Measurements from ENCODE around the gene AKNAD1. TPM values are rescaled to one million over a fixed set of nuclear protein-coding genes. Genes with fewer than 3 reads are reported as not detected.

AKNAD1 gene
- polyA plus RNA-seq, 1 donor = 0.06 TPM

- Histone ChIP-seq H3K27ac (ENCODE audit: low read length) (no peak overlapping the region), H3K36me3 (ENCODE audit: control insufficient read depth, insufficient read depth, low read length) (no peaks in the 10 kb centered on the region), H3K4me3 (ENCODE audit: low read length) (no peak overlapping the region), H3K27me3 (ENCODE audit: control insufficient read depth, insufficient read depth, low read length) (no peaks in the 10 kb centered on the region), H3K4me1 (ENCODE audit: control insufficient read depth, insufficient read depth, low read length) (no peaks in the 10 kb centered on the region), H3K9me3 (ENCODE audit: control insufficient read depth, low read depth, low read length) (no peaks in the 10 kb centered on the region)
- DNase-seq = no peak
Measured at GRCh38 chr1:108848806-108849205, 8.1 kb downstream of the AKNAD1 start.

DNA sequence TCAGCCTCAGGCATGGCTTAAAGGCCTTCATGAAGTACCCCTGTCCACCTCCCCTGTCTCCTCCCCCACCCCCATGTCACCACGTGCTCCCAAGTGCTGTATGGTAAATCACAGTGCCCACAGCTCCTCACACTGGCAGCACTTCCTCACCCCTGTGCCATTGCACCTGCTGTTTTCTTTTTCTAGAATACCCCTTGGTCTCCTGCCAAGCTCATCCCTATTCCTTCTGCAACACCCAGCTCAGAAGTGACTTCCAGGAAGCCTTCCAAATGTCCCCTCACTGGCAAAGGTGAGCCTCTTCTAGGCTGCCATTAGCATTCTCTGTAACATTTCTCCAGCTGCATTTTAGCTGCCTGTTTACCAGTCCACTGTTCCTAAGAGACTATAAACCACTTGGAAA is 9.4 kb downstream of the AKNAD1 start:
- DNase-seq = no peak
- no peak overlapping the region for H3K27ac ChIP-seq (ENCODE audit: low read length)
- WGBS (ENCODE audit: insufficient coverage, low lambda C conversion rate) = 83% methylated on average over 1 of the region's 1 CpG
- H3K36me3 ChIP-seq (ENCODE audit: control insufficient read depth, insufficient read depth, low read length) = no peaks in the 10 kb centered on the region
- H3K4me1 ChIP-seq (ENCODE audit: control insufficient read depth, insufficient read depth, low read length) = no peaks in the 10 kb centered on the region
- H3K27me3 ChIP-seq (ENCODE audit: control insufficient read depth, insufficient read depth, low read length) = no peaks in the 10 kb centered on the region
- H3K4me3 ChIP-seq (ENCODE audit: low read length) = no peak overlapping the region
- no peaks in the 10 kb centered on the region for H3K9me3 ChIP-seq (ENCODE audit: control insufficient read depth, low read depth, low read length)

DNA sequence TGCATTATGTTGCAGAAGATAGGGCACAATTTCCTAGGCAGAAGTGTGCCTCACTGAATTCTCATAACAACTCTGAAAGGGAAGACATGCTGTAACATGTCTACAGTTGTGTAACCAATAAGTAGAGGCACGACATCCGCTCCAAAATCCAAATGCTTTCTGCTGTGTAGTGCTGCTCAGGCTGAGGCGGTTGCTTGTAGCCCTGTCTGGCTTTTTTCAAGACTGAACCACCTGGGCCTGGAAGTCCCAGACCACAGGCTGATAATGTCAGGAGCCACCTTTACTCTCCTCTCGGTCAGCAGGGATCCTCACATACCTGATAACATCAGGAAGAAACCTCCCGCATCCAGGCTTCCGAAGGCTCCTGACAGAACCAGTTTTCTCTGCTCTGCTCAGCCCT is 10.9 kb downstream of the AKNAD1 start:
- no CpG with 5 or more reads among the region's 6 CpGs for WGBS (ENCODE audit: insufficient coverage, low lambda C conversion rate)
- no peak for DNase-seq
- H3K4me1 ChIP-seq (ENCODE audit: control insufficient read depth, insufficient read depth, low read length) = no peaks in the 10 kb centered on the region
- H3K9me3 ChIP-seq (ENCODE audit: control insufficient read depth, low read depth, low read length) = no peaks in the 10 kb centered on the region
- H3K4me3 ChIP-seq (ENCODE audit: low read length) = no peak overlapping the region
- no peaks in the 10 kb centered on the region for H3K36me3 ChIP-seq (ENCODE audit: control insufficient read depth, insufficient read depth, low read length)
- no peaks in the 10 kb centered on the region for H3K27me3 ChIP-seq (ENCODE audit: control insufficient read depth, insufficient read depth, low read length)
- no peak overlapping the region for H3K27ac ChIP-seq (ENCODE audit: low read length)

GRCh38 chr1:108845446-108845845 is 11.4 kb downstream of the AKNAD1 start:
- DNase-seq = no peak
- whole genome bisulfite sequencing (ENCODE audit: insufficient coverage, low lambda C conversion rate) = 80% methylated on average over 2 of the region's 4 CpGs
- H3K27me3 ChIP-seq (ENCODE audit: control insufficient read depth, insufficient read depth, low read length) = no peaks in the 10 kb centered on the region
- H3K27ac ChIP-seq (ENCODE audit: low read length) = no peak overlapping the region
- no peaks in the 10 kb centered on the region for H3K36me3 ChIP-seq (ENCODE audit: control insufficient read depth, insufficient read depth, low read length)
- H3K9me3 ChIP-seq (ENCODE audit: control insufficient read depth, low read depth, low read length) = no peaks in the 10 kb centered on the region
- H3K4me3 ChIP-seq (ENCODE audit: low read length) = no peak overlapping the region
- no peaks in the 10 kb centered on the region for H3K4me1 ChIP-seq (ENCODE audit: control insufficient read depth, insufficient read depth, low read length)

DNA sequence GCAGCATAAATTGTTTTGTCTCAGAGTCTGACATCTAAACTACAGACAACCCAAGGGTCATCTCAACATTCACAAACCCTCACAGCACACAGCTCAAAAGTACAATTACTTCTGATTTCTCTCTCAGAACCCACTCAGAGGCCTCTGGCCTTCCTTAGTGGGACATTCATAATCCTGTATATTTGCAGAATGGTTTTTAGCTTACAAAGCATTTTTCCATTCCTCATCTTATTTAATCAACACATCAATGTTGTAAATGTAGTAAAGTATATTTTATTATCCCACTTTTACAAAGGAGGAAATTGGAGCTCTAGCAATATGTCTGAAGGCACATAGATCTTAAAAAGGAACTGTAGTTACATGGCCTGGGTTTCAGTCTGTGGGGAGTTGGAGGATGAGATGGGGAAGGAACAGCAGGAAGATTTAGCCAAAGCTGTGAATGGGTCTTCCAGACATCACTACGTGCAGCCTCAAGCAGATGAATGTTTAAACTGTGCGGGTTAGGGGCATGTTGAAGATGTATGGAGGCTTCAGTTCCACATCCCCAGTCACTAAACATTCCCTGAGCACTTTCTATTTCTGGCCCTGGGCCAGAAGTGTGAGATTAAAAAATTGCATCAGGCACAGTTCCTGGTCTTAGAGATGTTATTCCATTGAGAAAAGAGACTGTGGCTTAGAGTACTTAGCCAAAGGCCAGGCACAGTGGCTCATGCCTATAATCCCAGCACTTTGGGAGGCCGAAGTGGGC is 13.3 kb downstream of the AKNAD1 start:
- H3K4me3 ChIP-seq (ENCODE audit: low read length) = no peak overlapping the region
- H3K27me3 ChIP-seq (ENCODE audit: control insufficient read depth, insufficient read depth, low read length) = no peaks in the 10 kb centered on the region
- WGBS (ENCODE audit: insufficient coverage, low lambda C conversion rate) = no CpG with 5 or more reads among the region's 3 CpGs
- H3K36me3 ChIP-seq (ENCODE audit: control insufficient read depth, insufficient read depth, low read length) = no peaks in the 10 kb centered on the region
- no peaks in the 10 kb centered on the region for H3K9me3 ChIP-seq (ENCODE audit: control insufficient read depth, low read depth, low read length)
- no peaks in the 10 kb centered on the region for H3K4me1 ChIP-seq (ENCODE audit: control insufficient read depth, insufficient read depth, low read length)
- DNase-seq = no peak
- H3K27ac ChIP-seq (ENCODE audit: low read length) = no peak overlapping the region

DNA sequence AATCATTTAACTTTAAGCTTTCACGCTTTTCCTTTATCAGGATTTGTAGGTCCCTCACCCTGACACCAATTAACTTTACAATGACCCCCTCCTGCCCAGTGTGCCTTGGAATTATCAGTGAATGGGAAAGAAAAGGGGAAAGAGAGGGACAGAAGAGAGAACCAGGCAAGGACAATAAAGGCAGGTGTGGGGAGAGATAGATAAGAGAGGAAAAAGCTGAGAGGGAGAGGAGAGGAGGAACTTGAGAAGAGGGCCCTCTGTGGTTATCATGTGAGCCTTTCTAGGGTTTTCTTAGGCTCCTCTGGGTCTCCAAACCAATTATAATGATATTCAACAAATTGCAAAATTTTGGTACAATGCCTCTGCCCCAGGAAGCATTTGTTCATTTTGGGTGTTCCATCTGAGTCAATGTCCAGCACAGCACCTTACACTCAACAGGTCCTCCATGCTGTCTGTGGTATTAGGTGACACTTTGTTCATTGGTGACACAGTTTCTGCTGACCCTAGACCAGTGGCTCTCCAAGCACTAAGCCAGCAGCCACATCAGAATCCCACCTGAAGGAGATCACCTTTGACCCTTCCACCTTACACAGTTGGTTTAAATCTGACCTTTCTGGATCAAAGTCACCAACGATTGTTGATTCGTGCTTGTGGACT is 14.2 kb downstream of the AKNAD1 start:
- DNase-seq = no peak
- no peaks in the 10 kb centered on the region for H3K27me3 ChIP-seq (ENCODE audit: control insufficient read depth, insufficient read depth, low read length)
- H3K4me3 ChIP-seq (ENCODE audit: low read length) = no peak overlapping the region
- no peaks in the 10 kb centered on the region for H3K9me3 ChIP-seq (ENCODE audit: control insufficient read depth, low read depth, low read length)
- H3K4me1 ChIP-seq (ENCODE audit: control insufficient read depth, insufficient read depth, low read length) = no peaks in the 10 kb centered on the region
- H3K36me3 ChIP-seq (ENCODE audit: control insufficient read depth, insufficient read depth, low read length) = no peaks in the 10 kb centered on the region
- no CpG with 5 or more reads among the region's 3 CpGs for WGBS (ENCODE audit: insufficient coverage, low lambda C conversion rate)
- H3K27ac ChIP-seq (ENCODE audit: low read length) = no peak overlapping the region

GRCh38 chr1:108841703-108842102 is 15.2 kb downstream of the AKNAD1 start:
- no peak for DNase-seq
- Histone ChIP-seq H3K27ac (ENCODE audit: low read length) (no peak overlapping the region), H3K4me1 (ENCODE audit: control insufficient read depth, insufficient read depth, low read length) (no peaks in the 10 kb centered on the region), H3K27me3 (ENCODE audit: control insufficient read depth, insufficient read depth, low read length) (no peaks in the 10 kb centered on the region), H3K36me3 (ENCODE audit: control insufficient read depth, insufficient read depth, low read length) (no peaks in the 10 kb centered on the region), H3K9me3 (ENCODE audit: control insufficient read depth, low read depth, low read length) (no peaks in the 10 kb centered on the region), H3K4me3 (ENCODE audit: low read length) (no peak overlapping the region)
- WGBS (ENCODE audit: insufficient coverage, low lambda C conversion rate) = no CpG with 5 or more reads among the region's 1 CpG

- Histone ChIP-seq H3K4me1 (ENCODE audit: control insufficient read depth, insufficient read depth, low read length) (no peaks in the 10 kb centered on the region), H3K27me3 (ENCODE audit: control insufficient read depth, insufficient read depth, low read length) (no peaks in the 10 kb centered on the region), H3K9me3 (ENCODE audit: control insufficient read depth, low read depth, low read length) (no peaks in the 10 kb centered on the region), H3K4me3 (ENCODE audit: low read length) (no peak overlapping the region), H3K27ac (ENCODE audit: low read length) (no peak overlapping the region), H3K36me3 (ENCODE audit: control insufficient read depth, insufficient read depth, low read length) (no peaks in the 10 kb centered on the region)
- no peak for DNase-seq
- WGBS (ENCODE audit: insufficient coverage, low lambda C conversion rate) = no CpG with 5 or more reads among the region's 2 CpGs
Measured at GRCh38 chr1:108832929-108833328, 24.0 kb downstream of the AKNAD1 start.

- Histone ChIP-seq H3K4me1 (ENCODE audit: control insufficient read depth, insufficient read depth, low read length) (no peaks in the 10 kb centered on the region), H3K4me3 (ENCODE audit: low read length) (no peak overlapping the region), H3K36me3 (ENCODE audit: control insufficient read depth, insufficient read depth, low read length) (no peaks in the 10 kb centered on the region), H3K27me3 (ENCODE audit: control insufficient read depth, insufficient read depth, low read length) (no peaks in the 10 kb centered on the region), H3K9me3 (ENCODE audit: control insufficient read depth, low read depth, low read length) (no peaks in the 10 kb centered on the region), H3K27ac (ENCODE audit: low read length) (no peak overlapping the region)
- peak in 1 of 2 donors; percentile 17 for DNase-seq
- WGBS (ENCODE audit: insufficient coverage, low lambda C conversion rate) = no CpG with 5 or more reads among the region's 2 CpGs
Measured at GRCh38 chr1:108831225-108831624, 25.7 kb downstream of the AKNAD1 start.

DNA sequence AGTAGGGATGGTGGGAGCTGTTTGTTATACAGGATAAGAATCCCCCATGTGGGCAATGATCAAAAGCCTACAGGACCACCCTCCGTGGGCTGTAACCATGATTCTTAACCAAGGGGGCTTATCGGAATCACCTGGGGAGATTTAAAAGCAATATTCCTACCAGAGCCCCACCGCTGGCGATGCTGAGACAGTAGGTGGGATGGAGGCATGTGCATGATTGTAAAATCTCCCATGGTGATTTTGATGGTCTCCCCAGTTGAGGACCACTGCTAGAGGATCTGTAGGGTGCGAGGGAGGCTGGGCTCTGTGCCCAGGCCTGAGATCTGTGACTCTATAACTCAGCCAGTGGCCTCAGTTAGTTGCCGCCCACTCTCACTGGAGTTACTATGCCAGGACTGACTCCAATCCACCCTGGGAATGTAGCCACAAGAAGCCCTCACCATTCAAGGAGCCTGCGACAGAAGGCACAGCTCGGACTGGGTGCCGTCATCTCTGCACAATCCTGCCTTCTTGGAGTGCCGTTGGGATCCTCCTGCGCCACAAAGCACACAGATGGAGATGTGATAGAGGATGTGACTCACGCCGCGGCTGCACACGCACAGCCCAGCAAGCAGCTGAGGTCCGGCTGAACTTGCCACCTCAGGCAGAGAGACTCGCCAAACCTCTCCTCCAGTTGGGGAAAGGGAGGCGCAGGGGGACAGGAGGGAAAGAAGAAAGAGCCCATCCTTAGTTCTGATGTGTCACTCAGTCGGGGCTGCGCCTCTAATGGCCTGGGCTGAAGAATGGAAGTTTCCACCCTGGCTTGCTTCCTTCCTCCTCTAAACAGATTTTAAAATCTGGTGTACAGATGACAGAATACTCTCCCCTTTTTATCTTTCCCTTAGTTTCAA is 26.5 kb downstream of the AKNAD1 start:
- H3K27ac ChIP-seq (ENCODE audit: low read length) = no peak overlapping the region
- no peaks in the 10 kb centered on the region for H3K4me1 ChIP-seq (ENCODE audit: control insufficient read depth, insufficient read depth, low read length)
- H3K27me3 ChIP-seq (ENCODE audit: control insufficient read depth, insufficient read depth, low read length) = no peaks in the 10 kb centered on the region
- peak in 1 of 2 donors; percentile 42 for DNase-seq
- no peaks in the 10 kb centered on the region for H3K36me3 ChIP-seq (ENCODE audit: control insufficient read depth, insufficient read depth, low read length)
- no CpG with 5 or more reads among the region's 20 CpGs for WGBS (ENCODE audit: insufficient coverage, low lambda C conversion rate)
- H3K4me3 ChIP-seq (ENCODE audit: low read length) = no peak overlapping the region
- H3K9me3 ChIP-seq (ENCODE audit: control insufficient read depth, low read depth, low read length) = no peaks in the 10 kb centered on the region
